Measurements from ENCODE around the gene SHISA7.

GRCh38 chr19:55485439-55486011 is 42.4 kb upstream of the SHISA7 start:
- TF ChIP-seq CTCF (conservative IDR thresholded peaks at IDR 0.05; ENCODE audit: low read length), result no peak
- TF ChIP-seq EZH2phosphoT487 (IDR thresholded peaks at IDR 0.05; ENCODE audit: borderline replicate concordance), result no peak
